ENCODE results near the gene SIGLECL1.

SIGLECL1 gene

DNA sequence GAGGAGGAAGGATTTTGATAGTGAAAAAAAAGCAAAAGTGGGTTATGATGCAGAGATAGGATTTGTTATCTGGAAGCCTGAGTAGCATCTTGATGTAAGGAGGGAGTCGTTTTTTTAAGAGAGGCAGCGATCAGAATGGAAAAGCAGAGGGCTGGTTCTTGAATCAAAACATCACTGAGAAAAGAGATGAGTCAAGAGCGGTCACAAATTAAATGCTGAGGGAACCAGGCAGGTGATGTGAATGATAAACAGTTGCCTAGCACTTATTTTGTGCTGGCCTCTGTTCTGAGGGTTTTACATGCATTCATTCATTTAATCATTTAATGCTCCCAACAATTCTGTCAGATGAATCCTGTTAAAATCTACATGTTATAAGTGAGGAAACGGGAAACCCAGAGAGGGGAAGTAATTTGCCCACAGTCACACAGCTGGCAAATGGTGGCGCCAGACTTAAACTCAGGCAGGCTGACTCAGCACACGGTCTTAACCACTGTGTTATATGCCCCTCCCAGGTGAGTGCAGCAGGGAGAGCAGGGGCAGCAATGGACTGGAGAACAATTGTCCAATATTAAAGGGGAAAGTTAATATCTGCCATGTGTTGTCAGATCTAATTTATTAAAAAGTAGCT is 21.4 kb downstream of the SIGLECL1 start:
- TF ChIP-seq, protein P1, sequence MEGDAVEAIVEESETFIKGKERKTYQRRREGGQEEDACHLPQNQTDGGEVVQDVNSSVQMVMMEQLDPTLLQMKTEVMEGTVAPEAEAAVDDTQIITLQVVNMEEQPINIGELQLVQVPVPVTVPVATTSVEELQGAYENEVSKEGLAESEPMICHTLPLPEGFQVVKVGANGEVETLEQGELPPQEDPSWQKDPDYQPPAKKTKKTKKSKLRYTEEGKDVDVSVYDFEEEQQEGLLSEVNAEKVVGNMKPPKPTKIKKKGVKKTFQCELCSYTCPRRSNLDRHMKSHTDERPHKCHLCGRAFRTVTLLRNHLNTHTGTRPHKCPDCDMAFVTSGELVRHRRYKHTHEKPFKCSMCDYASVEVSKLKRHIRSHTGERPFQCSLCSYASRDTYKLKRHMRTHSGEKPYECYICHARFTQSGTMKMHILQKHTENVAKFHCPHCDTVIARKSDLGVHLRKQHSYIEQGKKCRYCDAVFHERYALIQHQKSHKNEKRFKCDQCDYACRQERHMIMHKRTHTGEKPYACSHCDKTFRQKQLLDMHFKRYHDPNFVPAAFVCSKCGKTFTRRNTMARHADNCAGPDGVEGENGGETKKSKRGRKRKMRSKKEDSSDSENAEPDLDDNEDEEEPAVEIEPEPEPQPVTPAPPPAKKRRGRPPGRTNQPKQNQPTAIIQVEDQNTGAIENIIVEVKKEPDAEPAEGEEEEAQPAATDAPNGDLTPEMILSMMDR (IDR thresholded peaks at IDR 0.05; ENCODE audit: low read depth, low read length): peak; percentile 14; the same call in 1 of the 2 replicates
- TF ChIP-seq EZH2phosphoT487 (IDR thresholded peaks at IDR 0.05; ENCODE audit: low read depth): no peak
- H3K9ac ChIP-seq (ENCODE audit: low read length): no peak overlapping the region

DNA sequence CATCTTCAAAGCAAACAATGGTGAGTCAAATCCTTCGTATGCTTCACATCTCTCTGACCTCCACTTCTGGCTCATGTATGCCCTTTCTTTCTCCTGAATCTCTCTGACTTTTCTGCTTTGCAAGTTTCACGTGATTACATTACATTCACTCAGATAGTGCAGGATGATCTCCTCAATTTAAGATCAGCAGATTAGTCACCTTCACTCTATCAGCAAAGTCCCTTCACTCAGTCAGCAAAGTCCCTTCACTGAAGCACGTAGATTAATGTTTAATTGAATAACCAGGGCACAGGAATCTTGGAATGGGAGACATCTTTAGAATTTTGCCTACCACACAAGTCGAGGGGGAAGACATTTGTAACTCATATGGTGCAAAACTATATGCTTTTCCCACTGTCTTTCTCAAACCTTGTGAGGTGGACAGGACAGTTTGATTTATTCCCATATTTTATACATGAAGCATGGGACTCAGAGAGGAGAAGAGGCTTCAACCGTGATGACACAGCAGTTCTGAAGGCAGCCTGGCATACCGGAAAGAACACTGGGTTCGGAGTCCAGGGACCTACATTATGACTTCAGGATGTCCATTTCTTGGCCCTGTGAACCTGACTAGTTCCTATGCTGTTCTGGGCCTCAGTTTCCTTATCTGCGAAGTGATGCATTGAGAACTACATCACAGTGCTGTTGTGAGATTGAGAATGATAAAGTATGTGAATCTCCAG is 23.3 kb downstream of the SIGLECL1 start:
- no peaks in the 10 kb centered on the region for H3K9me3 ChIP-seq (ENCODE audit: insufficient read depth, low read length)
- TF ChIP-seq, protein P1 (IDR thresholded peaks at IDR 0.05; ENCODE audit: low read depth, low read length): no peak
- no peak for TF ChIP-seq EZH2phosphoT487 (IDR thresholded peaks at IDR 0.05; ENCODE audit: low read depth)
- H2AFZ ChIP-seq (ENCODE audit: low read depth, low read length): no peak overlapping the region
- no peak overlapping the region for H3K4me2 ChIP-seq (ENCODE audit: low read length)
- peaks cover 8% of the 10 kb centered on the region; the same call in 1 of the 2 replicates for H3K27me3 ChIP-seq (ENCODE audit: low read depth, low read length)
- H3K36me3 ChIP-seq (replicated peaks; ENCODE audit: low read depth, low read length): no peaks in the 10 kb centered on the region
- H3K27ac ChIP-seq (ENCODE audit: low read length): no peak overlapping the region
- H4K20me1 ChIP-seq (ENCODE audit: insufficient read depth, low read length): no peaks in the 10 kb centered on the region
- no peaks in the 10 kb centered on the region for H3K79me2 ChIP-seq (ENCODE audit: low read length)
- no peak overlapping the region for H3K4me3 ChIP-seq (ENCODE audit: low read length)
- no peak overlapping the region for H3K9ac ChIP-seq (ENCODE audit: low read length)
- H3K4me1 ChIP-seq (ENCODE audit: low read length): peaks cover 14% of the 10 kb centered on the region

More for the DNA sequence above, 21.4 kb downstream of the SIGLECL1 start:
- H3K4me3 ChIP-seq (ENCODE audit: low read length): peak overlapping the region; percentile 14
- H3K4me2 ChIP-seq (ENCODE audit: low read length): peak overlapping the region; percentile 48
- H3K27ac ChIP-seq (ENCODE audit: low read length): no peak overlapping the region
- H3K9me3 ChIP-seq (ENCODE audit: insufficient read depth, low read length): no peaks in the 10 kb centered on the region
- no peaks in the 10 kb centered on the region for H3K36me3 ChIP-seq (replicated peaks; ENCODE audit: low read depth, low read length)
- peaks cover 14% of the 10 kb centered on the region for H3K4me1 ChIP-seq (ENCODE audit: low read length)
- H4K20me1 ChIP-seq (ENCODE audit: insufficient read depth, low read length): no peaks in the 10 kb centered on the region
- H3K27me3 ChIP-seq (ENCODE audit: low read depth, low read length): no peaks in the 10 kb centered on the region
- H3K79me2 ChIP-seq (ENCODE audit: low read length): no peaks in the 10 kb centered on the region
- H2AFZ ChIP-seq (ENCODE audit: low read depth, low read length): peak overlapping the region; percentile 28; the same call in 1 of the 2 replicates

DNA sequence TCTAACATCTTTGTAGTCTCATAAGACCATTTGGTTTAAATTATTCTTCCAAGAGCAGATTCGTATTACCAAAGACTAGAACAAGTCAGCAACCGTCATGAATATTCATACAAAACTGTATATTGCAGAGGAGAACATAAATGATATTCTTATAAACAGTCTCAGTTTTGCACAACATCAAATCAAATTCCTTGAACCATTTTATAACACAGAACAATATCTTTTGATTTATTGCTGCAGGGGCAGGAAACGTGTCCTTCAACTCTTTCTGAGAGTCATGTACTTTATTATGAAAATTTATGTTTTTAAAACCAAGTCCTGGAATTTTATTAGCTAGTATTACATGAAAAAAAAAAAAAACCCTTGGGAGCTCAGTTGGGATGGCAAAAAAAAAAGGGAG is 26.2 kb downstream of the SIGLECL1 start:
- Histone ChIP-seq H3K4me2 (ENCODE audit: low read length) (no peak overlapping the region), H3K79me2 (ENCODE audit: low read length) (no peaks in the 10 kb centered on the region), H3K27ac (ENCODE audit: low read length) (no peak overlapping the region), H3K27me3 (ENCODE audit: low read depth, low read length) (peaks cover 31% of the 10 kb centered on the region), H2AFZ (ENCODE audit: low read depth, low read length) (no peak overlapping the region), H3K9me3 (ENCODE audit: insufficient read depth, low read length) (no peaks in the 10 kb centered on the region; the same call in 1 of the 2 replicates), H4K20me1 (ENCODE audit: insufficient read depth, low read length) (no peaks in the 10 kb centered on the region), H3K4me1 (ENCODE audit: low read length) (peaks cover 9% of the 10 kb centered on the region), H3K4me3 (ENCODE audit: low read length) (no peak overlapping the region), H3K36me3 (replicated peaks; ENCODE audit: low read depth, low read length) (no peaks in the 10 kb centered on the region), H3K9ac (ENCODE audit: low read length) (no peak overlapping the region)
- TF ChIP-seq EZH2phosphoT487 (IDR thresholded peaks at IDR 0.05; ENCODE audit: low read depth): no peak
- TF ChIP-seq, protein P1 (IDR thresholded peaks at IDR 0.05; ENCODE audit: low read depth, low read length): no peak

DNA sequence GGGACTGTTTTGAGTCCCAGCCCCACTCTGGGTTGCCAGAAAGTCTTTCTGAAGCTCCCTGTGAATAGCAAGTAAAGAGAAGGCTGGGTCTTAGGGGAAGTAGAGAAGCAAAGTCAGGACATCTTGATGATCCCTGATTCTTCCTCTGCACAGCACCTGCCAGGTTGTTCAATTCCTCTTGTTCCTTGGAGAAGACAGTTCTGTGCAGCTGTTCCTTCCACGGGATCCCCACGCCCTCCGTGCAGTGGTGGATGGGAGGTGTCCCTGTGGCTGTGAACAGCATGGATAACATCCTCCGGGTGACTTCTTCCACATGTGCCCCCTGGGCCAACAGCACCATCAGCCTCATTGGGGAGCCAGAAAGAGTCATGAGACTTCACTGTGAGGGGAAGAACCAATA is 31.5 kb downstream of the SIGLECL1 start:
- H3K4me1 ChIP-seq (ENCODE audit: low read length): no peaks in the 10 kb centered on the region
- H4K20me1 ChIP-seq (ENCODE audit: insufficient read depth, low read length): no peaks in the 10 kb centered on the region
- H2AFZ ChIP-seq (ENCODE audit: low read depth, low read length): no peak overlapping the region
- H3K27me3 ChIP-seq (ENCODE audit: low read depth, low read length): peaks cover 68% of the 10 kb centered on the region
- H3K27ac ChIP-seq (ENCODE audit: low read length): no peak overlapping the region
- no peak overlapping the region for H3K4me2 ChIP-seq (ENCODE audit: low read length)
- no peak overlapping the region for H3K9ac ChIP-seq (ENCODE audit: low read length)
- no peaks in the 10 kb centered on the region for H3K36me3 ChIP-seq (replicated peaks; ENCODE audit: low read depth, low read length)
- H3K4me3 ChIP-seq (ENCODE audit: low read length): no peak overlapping the region
- H3K79me2 ChIP-seq (ENCODE audit: low read length): no peaks in the 10 kb centered on the region
- TF ChIP-seq EZH2phosphoT487 (IDR thresholded peaks at IDR 0.05; ENCODE audit: low read depth): no peak
- TF ChIP-seq, protein P1 (IDR thresholded peaks at IDR 0.05; ENCODE audit: low read depth, low read length): no peak
- no peaks in the 10 kb centered on the region; the same call in 1 of the 2 replicates for H3K9me3 ChIP-seq (ENCODE audit: insufficient read depth, low read length)
